Type B pancreatic cell (in vitro differentiated cells): ENCODE data around the gene ALMS1. TPM values are rescaled to one million over a fixed set of nuclear protein-coding genes. Genes with fewer than 3 reads are reported as not detected.

ENCODE experiments used
- DNase-seq: peaks from one replicate; pipeline ENCODE4 v3.0.0; 2021; ENCODE audit warnings: mixed read lengths; ENCODE audit not compliant: unreplicated experiment; ENCODE audit errors: extremely low spot score
- H3K27ac Mint-ChIP-seq: 2 replicates; pipeline ENCODE4 v1.8.0; 2021; ENCODE audit warnings: mild to moderate bottlenecking, mixed read lengths
- H3K27me3 Mint-ChIP-seq: 2 replicates; pipeline ENCODE4 v1.8.0; 2021; ENCODE audit warnings: mixed read lengths
- H3K36me3 Mint-ChIP-seq: 2 replicates; pipeline ENCODE4 v1.8.0; 2021; ENCODE audit warnings: mixed read lengths
- H3K4me1 Mint-ChIP-seq: one replicate; pipeline ENCODE4 v1.8.0; 2021; ENCODE audit warnings: mixed read lengths; ENCODE audit not compliant: unreplicated experiment
- H3K4me3 Mint-ChIP-seq: 2 replicates; pipeline ENCODE4 v1.8.0; 2021; ENCODE audit warnings: mild to moderate bottlenecking, mixed read lengths
- H3K9me3 Mint-ChIP-seq: 2 replicates; pipeline ENCODE4 v1.8.0; 2021; ENCODE audit warnings: mixed read lengths
- total RNA-seq: library from RNA; stranded (reverse); gene quantifications from 2 replicates; pipeline ENCODE4 v1.2.1, GENCODE V29; 2021; ENCODE audit warnings: low replicate concordance
- TF ChIP-seq, protein P1 (sequence below): fragments of 200-600 bp; sonication (generic); conservative IDR thresholded peaks from 2 replicates; pipeline ENCODE4 v1.5.0; 2021; ENCODE audit warnings: antibody characterized with exemption, mild to moderate bottlenecking

ALMS1 gene
- total RNA-seq, 1 donor from 2014 or later, result 30.4 TPM

DNA sequence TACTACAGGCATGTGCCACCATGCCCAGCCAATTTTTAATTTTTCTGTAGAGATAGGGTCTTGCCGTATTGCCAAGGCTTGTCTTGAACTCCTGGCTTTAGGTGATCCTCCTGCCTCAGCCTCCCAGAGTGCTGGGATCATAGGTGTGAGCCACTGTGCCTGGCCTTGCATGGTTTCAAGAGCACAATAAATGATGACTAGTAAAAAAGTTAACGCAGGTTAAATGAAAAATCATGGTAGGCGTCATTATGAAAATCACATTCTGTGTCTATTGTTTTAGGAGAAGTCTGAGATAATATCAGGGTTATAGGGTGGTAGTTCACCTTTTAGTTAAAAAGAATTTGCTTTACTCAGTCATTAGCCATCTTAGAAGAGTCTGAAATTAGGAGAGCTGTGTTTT is 38.3 kb downstream of the ALMS1 start:
- Mint-ChIP-seq H3K27me3 (no peaks in the 10 kb centered on the region), H3K9me3 (no peaks in the 10 kb centered on the region), H3K27ac (no peak overlapping the region), H3K4me1 (no peaks in the 10 kb centered on the region), H3K4me3 (no peak overlapping the region), H3K36me3 (peaks cover 19% of the 10 kb centered on the region)
- TF ChIP-seq, protein P1, sequence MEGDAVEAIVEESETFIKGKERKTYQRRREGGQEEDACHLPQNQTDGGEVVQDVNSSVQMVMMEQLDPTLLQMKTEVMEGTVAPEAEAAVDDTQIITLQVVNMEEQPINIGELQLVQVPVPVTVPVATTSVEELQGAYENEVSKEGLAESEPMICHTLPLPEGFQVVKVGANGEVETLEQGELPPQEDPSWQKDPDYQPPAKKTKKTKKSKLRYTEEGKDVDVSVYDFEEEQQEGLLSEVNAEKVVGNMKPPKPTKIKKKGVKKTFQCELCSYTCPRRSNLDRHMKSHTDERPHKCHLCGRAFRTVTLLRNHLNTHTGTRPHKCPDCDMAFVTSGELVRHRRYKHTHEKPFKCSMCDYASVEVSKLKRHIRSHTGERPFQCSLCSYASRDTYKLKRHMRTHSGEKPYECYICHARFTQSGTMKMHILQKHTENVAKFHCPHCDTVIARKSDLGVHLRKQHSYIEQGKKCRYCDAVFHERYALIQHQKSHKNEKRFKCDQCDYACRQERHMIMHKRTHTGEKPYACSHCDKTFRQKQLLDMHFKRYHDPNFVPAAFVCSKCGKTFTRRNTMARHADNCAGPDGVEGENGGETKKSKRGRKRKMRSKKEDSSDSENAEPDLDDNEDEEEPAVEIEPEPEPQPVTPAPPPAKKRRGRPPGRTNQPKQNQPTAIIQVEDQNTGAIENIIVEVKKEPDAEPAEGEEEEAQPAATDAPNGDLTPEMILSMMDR, result no peak
- no peak for DNase-seq

DNA sequence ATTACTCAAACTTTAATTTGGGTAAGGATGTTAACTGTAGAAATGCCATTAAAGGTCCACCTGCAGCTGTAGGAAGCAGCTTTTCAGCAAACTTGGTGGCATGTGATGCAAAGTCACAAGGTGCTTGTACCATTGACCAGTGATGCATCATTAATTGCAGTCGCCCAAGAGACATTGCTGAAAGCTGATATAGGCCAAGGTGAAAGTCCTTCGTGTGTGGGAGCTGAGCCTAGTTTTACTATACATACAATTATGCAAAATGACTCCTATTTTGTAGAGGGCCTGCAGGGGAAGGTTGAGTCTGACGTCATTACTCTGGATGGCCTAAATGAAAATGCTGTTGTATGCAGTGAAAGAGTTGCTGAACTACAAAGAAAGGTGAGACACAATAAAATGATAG is 40.5 kb downstream of the ALMS1 start:
- Mint-ChIP-seq H3K27ac (no peak overlapping the region), H3K9me3 (no peaks in the 10 kb centered on the region), H3K4me1 (no peaks in the 10 kb centered on the region), H3K36me3 (peaks cover 16% of the 10 kb centered on the region), H3K27me3 (no peaks in the 10 kb centered on the region), H3K4me3 (no peak overlapping the region)
- no peak for DNase-seq
- TF ChIP-seq, protein P1, result no peak

GRCh38 chr2:73436019-73436418 is 50.4 kb downstream of the ALMS1 start:
- Mint-ChIP-seq H3K9me3 (no peaks in the 10 kb centered on the region), H3K36me3 (peaks cover 6% of the 10 kb centered on the region), H3K4me3 (no peak overlapping the region), H3K27ac (no peak overlapping the region), H3K4me1 (no peaks in the 10 kb centered on the region), H3K27me3 (no peaks in the 10 kb centered on the region)
- TF ChIP-seq, protein P1, result no peak
- no peak for DNase-seq

DNA sequence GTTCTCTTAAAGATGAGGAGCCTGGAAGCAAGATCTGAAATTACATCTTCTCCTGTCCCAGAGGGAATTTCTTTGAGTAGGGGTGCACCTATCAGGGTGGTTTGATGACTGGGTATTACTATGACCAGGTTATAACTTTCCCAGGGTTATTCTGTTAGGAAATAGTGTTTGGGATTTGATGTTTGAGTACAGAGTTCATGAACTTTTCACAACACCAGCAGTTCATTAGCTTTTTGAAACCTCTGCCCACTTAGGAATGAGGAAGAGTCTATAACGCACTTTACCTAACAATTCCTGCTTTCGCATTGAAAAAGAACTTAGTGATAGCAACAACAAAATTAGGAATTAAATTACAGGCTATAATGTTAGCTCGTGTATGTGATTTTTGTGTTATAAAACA is 58.6 kb downstream of the ALMS1 start:
- no peak overlapping the region for H3K27ac Mint-ChIP-seq
- H3K4me1 Mint-ChIP-seq, result no peaks in the 10 kb centered on the region
- no peak for DNase-seq
- H3K9me3 Mint-ChIP-seq, result no peaks in the 10 kb centered on the region
- peaks cover 22% of the 10 kb centered on the region for H3K36me3 Mint-ChIP-seq
- H3K4me3 Mint-ChIP-seq, result no peak overlapping the region
- TF ChIP-seq, protein P1, result no peak
- H3K27me3 Mint-ChIP-seq, result no peaks in the 10 kb centered on the region

DNA sequence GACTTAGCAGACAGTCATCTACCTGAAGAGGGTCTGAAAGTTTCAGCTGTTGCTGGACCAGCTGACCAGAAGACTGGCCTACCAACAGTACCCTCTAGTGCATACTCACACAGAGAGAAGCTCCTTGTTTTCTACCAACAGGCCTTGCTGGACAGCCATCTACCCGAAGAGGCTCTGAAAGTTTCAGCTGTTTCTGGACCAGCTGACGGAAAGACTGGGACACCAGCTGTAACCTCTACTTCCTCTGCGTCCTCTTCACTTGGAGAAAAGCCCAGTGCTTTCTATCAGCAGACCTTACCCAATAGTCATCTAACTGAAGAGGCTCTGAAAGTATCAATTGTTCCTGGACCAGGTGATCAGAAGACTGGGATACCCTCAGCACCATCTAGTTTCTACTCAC is 63.2 kb downstream of the ALMS1 start:
- H3K36me3 Mint-ChIP-seq, result peaks cover 25% of the 10 kb centered on the region
- TF ChIP-seq, protein P1, result no peak
- no peak overlapping the region for H3K4me3 Mint-ChIP-seq
- H3K27me3 Mint-ChIP-seq, result no peaks in the 10 kb centered on the region
- no peaks in the 10 kb centered on the region for H3K9me3 Mint-ChIP-seq
- no peaks in the 10 kb centered on the region for H3K4me1 Mint-ChIP-seq
- no peak for DNase-seq
- H3K27ac Mint-ChIP-seq, result no peak overlapping the region

DNA sequence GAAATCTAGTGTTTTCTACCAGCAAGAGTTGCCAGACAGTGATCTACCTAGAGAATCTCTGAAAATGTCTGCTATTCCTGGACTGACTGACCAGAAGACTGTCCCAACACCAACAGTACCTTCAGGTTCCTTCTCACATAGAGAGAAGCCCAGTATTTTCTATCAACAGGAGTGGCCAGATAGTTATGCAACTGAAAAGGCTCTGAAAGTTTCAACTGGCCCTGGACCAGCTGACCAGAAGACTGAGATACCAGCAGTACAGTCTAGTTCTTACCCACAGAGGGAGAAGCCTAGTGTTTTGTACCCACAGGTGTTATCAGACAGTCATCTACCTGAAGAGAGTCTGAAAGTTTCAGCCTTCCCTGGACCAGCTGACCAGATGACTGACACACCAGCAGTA is 63.8 kb downstream of the ALMS1 start:
- H3K27me3 Mint-ChIP-seq, result no peaks in the 10 kb centered on the region
- H3K9me3 Mint-ChIP-seq, result no peaks in the 10 kb centered on the region
- no peak for DNase-seq
- H3K4me1 Mint-ChIP-seq, result no peaks in the 10 kb centered on the region
- no peak overlapping the region for H3K27ac Mint-ChIP-seq
- no peak overlapping the region for H3K4me3 Mint-ChIP-seq
- peaks cover 23% of the 10 kb centered on the region for H3K36me3 Mint-ChIP-seq
- TF ChIP-seq, protein P1, result no peak
